Ectodermal cell (in vitro differentiated cells): ENCODE measurements around the gene SDHB.

Source experiments
- H3K27ac ChIP-seq: 2 replicates; pipeline ENCODE4 v1.7.0; 2013; ENCODE audit warnings: mild to moderate bottlenecking, low read depth, low read length; ENCODE audit not compliant: insufficient read depth, poor library complexity, severe bottlenecking
- H3K27me3 ChIP-seq: 2 replicates; pipeline ENCODE4 v1.7.0; 2013; ENCODE audit warnings: mild to moderate bottlenecking, low read length; ENCODE audit not compliant: insufficient read depth, control insufficient read depth, poor library complexity, severe bottlenecking
- H3K36me3 ChIP-seq: one replicate; pipeline ENCODE4 v1.7.0; 2013; ENCODE audit warnings: low read length; ENCODE audit not compliant: control insufficient read depth, insufficient read depth
- H3K4me1 ChIP-seq: one replicate; pipeline ENCODE4 v1.7.0; 2013; ENCODE audit warnings: low read length; ENCODE audit not compliant: control insufficient read depth, insufficient read depth
- H3K4me3 ChIP-seq: 2 replicates; pipeline ENCODE4 v1.7.0; 2013; ENCODE audit warnings: low read depth, low read length, control low read depth; ENCODE audit not compliant: insufficient read depth
- H3K9me3 ChIP-seq: 2 replicates; pipeline ENCODE4 v1.7.0; 2013; ENCODE audit warnings: mild to moderate bottlenecking, low read length, moderate library complexity; ENCODE audit not compliant: control insufficient read depth
- WGBS, 2 experiments: methylation state at CpG; one replicate each; pipeline ENCODE4 v1.1.7; 2013; ENCODE audit warnings: missing lambda C conversion rate in 2 of 2; 5-methylcytosine and 5-hydroxymethylcytosine counted together

SDHB gene

GRCh38 chr1:16989676-16990391 is 64.0 kb downstream of the SDHB start:
- H3K36me3 ChIP-seq = peaks cover 4% of the 10 kb centered on the region
- 94% methylated on average over 22 of the region's 22 CpGs for WGBS, 2 experiments
- H3K9me3 ChIP-seq = no peaks in the 10 kb centered on the region
- H3K4me3 ChIP-seq = no peak overlapping the region
- no peak overlapping the region for H3K27ac ChIP-seq
- H3K4me1 ChIP-seq = no peaks in the 10 kb centered on the region
- H3K27me3 ChIP-seq = no peaks in the 10 kb centered on the region

DNA sequence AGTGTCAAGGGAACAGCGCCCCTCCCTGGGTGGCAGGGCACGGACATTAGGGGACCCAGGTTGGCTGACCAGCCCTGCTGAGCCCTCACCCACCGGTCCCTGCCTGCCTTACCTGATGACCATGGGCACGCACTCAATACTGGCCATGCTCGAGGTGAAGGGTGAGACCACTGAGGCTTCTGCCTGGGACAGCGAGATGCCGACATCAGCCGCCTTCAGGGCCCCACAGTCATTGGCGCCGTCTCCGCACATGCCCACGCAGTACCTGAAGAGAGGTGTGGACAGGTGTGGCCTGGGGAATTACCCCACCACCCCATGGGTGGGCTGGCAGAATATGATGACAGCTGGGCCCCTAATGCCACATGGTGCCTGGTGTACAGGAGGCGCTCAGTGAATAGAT is 65.6 kb downstream of the SDHB start:
- no peak overlapping the region for H3K4me3 ChIP-seq

DNA sequence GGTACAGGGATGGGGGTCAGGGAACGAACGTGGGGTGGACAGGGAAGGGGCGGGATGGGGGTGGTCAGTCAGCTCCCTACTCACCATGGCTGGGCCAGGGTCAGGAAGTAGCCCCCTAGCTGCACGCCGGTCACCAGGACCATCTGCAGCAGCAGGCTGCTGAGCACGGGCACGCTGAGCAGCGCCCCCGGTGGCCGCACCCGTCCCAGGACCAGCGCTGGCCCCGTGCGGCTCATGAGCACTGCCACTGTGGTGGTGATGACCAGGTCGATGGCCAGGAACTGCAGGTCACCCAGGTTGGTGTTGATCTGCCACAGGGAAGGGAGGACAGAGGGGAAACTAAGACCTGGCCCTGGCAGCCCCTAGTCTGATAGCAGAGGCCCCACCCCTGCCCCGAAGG is 66.9 kb downstream of the SDHB start:
- WGBS, 2 experiments = 35 to 37% methylated on average over 16 of the region's 16 CpGs

More for the DNA sequence above, 65.6 kb downstream of the SDHB start:
- Histone ChIP-seq H3K27ac (no peak overlapping the region), H3K4me1 (peaks cover 6% of the 10 kb centered on the region), H3K9me3 (no peaks in the 10 kb centered on the region), H3K36me3 (peaks cover 4% of the 10 kb centered on the region), H3K27me3 (no peaks in the 10 kb centered on the region)
- 87 to 88% methylated on average over 12 of the region's 13 CpGs for WGBS, 2 experiments

GRCh38 chr1:16986560-16986959 is 67.3 kb downstream of the SDHB start:
- H3K4me1 ChIP-seq = peaks cover 17% of the 10 kb centered on the region
- H3K27ac ChIP-seq = no peak overlapping the region
- WGBS, 2 experiments = 84 to 88% methylated on average over 23 of the region's 23 CpGs
- H3K27me3 ChIP-seq = no peaks in the 10 kb centered on the region
- H3K36me3 ChIP-seq = peaks cover 4% of the 10 kb centered on the region
- H3K9me3 ChIP-seq = no peaks in the 10 kb centered on the region
- no peak overlapping the region for H3K4me3 ChIP-seq

More for the DNA sequence above, 66.9 kb downstream of the SDHB start:
- H3K27me3 ChIP-seq = no peaks in the 10 kb centered on the region
- H3K4me3 ChIP-seq = no peak overlapping the region
- H3K9me3 ChIP-seq = no peaks in the 10 kb centered on the region
- H3K36me3 ChIP-seq = peaks cover 4% of the 10 kb centered on the region
- H3K27ac ChIP-seq = no peak overlapping the region
- H3K4me1 ChIP-seq = peaks cover 17% of the 10 kb centered on the region

GRCh38 chr1:16986113-16986512 is 67.7 kb downstream of the SDHB start:
- Histone ChIP-seq H3K4me3 (no peak overlapping the region), H3K27me3 (no peaks in the 10 kb centered on the region), H3K4me1 (peaks cover 17% of the 10 kb centered on the region), H3K27ac (no peak overlapping the region), H3K36me3 (peaks cover 4% of the 10 kb centered on the region), H3K9me3 (no peaks in the 10 kb centered on the region)
- WGBS, 2 experiments = 88 to 90% methylated on average over 19 of the region's 19 CpGs

DNA sequence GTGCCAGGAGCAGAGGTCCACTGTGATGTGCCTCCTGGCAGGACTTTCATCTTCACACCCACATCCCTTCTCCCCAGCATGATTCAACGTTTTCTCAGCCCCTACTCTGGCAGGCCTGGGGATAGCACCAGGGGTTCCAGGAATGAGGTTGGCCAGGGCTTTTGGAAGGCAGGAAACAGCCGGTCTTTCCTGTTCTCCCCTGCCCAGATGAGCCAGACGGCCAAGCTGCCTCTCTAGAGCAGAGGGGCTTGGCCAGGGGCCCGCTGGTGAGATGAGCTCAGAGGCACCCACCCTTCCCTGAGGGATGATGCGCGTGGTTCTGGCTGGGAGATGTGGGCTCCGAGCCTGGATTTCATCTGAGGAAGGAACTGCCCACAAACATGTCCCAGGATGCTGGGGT is 69.1 kb downstream of the SDHB start:
- no peak overlapping the region for H3K4me3 ChIP-seq
- no peaks in the 10 kb centered on the region for H3K9me3 ChIP-seq
- WGBS, 2 experiments = 78 to 84% methylated on average over 7 of the region's 7 CpGs
- peaks cover 17% of the 10 kb centered on the region for H3K4me1 ChIP-seq
- H3K27me3 ChIP-seq = no peaks in the 10 kb centered on the region
- peaks cover 4% of the 10 kb centered on the region for H3K36me3 ChIP-seq
- no peak overlapping the region for H3K27ac ChIP-seq

DNA sequence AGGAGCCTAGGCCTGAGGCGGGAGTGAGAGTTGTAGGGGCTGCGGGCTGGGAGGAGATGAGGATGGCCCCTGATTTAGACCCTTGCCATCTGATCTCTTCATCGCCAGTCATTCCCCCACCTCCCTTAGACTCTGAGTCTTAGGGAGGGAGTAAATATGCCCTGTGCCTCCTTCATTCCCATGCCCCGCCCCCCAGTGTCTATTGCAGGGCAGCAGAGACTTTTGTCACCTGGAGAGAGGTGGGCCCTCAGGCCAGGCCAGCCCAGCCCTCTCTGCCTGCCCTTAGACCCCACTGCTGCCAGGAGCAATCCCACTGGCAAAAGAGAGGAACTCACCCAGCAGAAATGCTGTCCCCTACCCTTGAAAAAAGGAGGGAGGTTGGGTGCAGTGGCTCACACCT is 70.2 kb downstream of the SDHB start:
- WGBS, 2 experiments = 86% methylated on average over 4 of the region's 4 CpGs
- peaks cover 4% of the 10 kb centered on the region for H3K36me3 ChIP-seq
- no peak overlapping the region for H3K27ac ChIP-seq
- no peaks in the 10 kb centered on the region for H3K27me3 ChIP-seq
- H3K4me3 ChIP-seq = no peak overlapping the region
- H3K9me3 ChIP-seq = no peaks in the 10 kb centered on the region
- peaks cover 24% of the 10 kb centered on the region for H3K4me1 ChIP-seq

- no peak overlapping the region for H3K27ac ChIP-seq
- H3K4me1 ChIP-seq = peaks cover 31% of the 10 kb centered on the region
- H3K27me3 ChIP-seq = no peaks in the 10 kb centered on the region
- no peaks in the 10 kb centered on the region for H3K9me3 ChIP-seq
- H3K36me3 ChIP-seq = peaks cover 4% of the 10 kb centered on the region
- no peak overlapping the region for H3K4me3 ChIP-seq
- WGBS, 2 experiments = 76 to 79% methylated on average over 11 of the region's 11 CpGs
Measured at GRCh38 chr1:16982902-16983301, 70.9 kb downstream of the SDHB start.

DNA sequence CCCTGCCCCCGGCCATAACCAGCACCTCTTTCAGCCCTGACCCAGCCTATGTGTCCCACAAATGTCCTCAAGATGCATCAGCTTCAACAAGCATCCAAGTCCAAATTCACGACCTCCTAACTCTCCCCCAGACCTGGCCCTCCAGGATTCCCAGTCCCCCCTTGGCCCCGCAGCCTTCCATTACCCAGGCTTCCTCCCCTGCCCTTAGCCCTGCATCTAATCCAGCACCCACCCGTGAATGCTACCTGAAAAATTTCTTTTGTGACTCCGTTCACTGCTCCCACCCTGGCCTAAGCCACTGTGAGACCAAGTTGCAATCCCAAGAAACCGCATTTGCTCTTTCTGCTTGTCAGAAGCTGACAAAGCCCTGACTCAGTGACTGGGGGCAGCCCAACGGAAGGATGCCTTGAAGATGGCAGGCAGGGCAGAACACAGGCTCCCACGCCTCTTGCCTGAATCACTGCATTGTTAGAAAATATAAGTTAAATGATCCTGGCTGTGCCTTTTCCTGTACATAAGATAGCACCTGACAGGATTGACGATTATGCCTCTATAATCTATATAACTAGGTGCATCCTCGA is 72.5 kb downstream of the SDHB start:
- WGBS, 2 experiments = 78 to 82% methylated on average over 10 of the region's 10 CpGs
- Histone ChIP-seq H3K36me3 (peaks cover 4% of the 10 kb centered on the region), H3K27me3 (no peaks in the 10 kb centered on the region), H3K4me1 (peaks cover 34% of the 10 kb centered on the region), H3K4me3 (no peak overlapping the region), H3K9me3 (no peaks in the 10 kb centered on the region), H3K27ac (no peak overlapping the region)

- peak within 1 kb of the TSS; percentile 73 for H3K27ac ChIP-seq
- 9 to 10% methylated on average over 48 to 53 of the region's 53 CpGs for WGBS, 2 experiments
Measured at GRCh38 chr1:16980473-16981268, 73.2 kb downstream of the SDHB start, which contains the start of gene MFAP2. Gene MFAP2, minus strand, starts transcription at chr1:16980620. Its CDS starts 2,347 bp downstream, at chr1:16978273.

More at GRCh38 chr1:16980473-16981268, 73.2 kb downstream of the SDHB start, which contains the start of gene MFAP2:
- Histone ChIP-seq H3K27me3 (no peaks in the 10 kb centered on the region), H3K4me3 (peak within 1 kb of the TSS; percentile 74), H3K36me3 (peaks cover 1% of the 10 kb centered on the region), H3K9me3 (no peaks in the 10 kb centered on the region), H3K4me1 (peaks cover 34% of the 10 kb centered on the region)
